ENCODE results near the gene C1orf216. TPM values are rescaled to one million over a fixed set of nuclear protein-coding genes. Genes with fewer than 3 reads are reported as not detected.

The C1orf216 gene
- total RNA-seq, 4 donors from 2014 or later: 6.4 to 14.8 (median 12.5) TPM

GRCh38 chr1:35715568-35716002 is 3.1 kb downstream of the C1orf216 start:
- TF ChIP-seq CTCF (IDR thresholded peaks at IDR 0.05; ENCODE audit: low read depth): no peak

GRCh38 chr1:35714921-35715567 is 3.6 kb downstream of the C1orf216 start:
- no peak for TF ChIP-seq CTCF (IDR thresholded peaks at IDR 0.05; ENCODE audit: low read depth)

GRCh38 chr1:35708952-35709351 is 9.7 kb downstream of the C1orf216 start:
- no peak for TF ChIP-seq CTCF (IDR thresholded peaks at IDR 0.05; ENCODE audit: low read depth)

GRCh38 chr1:35708441-35708921 is 10.2 kb downstream of the C1orf216 start:
- no peak for TF ChIP-seq CTCF (IDR thresholded peaks at IDR 0.05; ENCODE audit: low read depth)

- TF ChIP-seq CTCF (IDR thresholded peaks at IDR 0.05; ENCODE audit: low read depth): no peak
These were observed 10.9 kb downstream of the C1orf216 start for GRCh38 chr1:35707601-35708440.

- TF ChIP-seq CTCF (IDR thresholded peaks at IDR 0.05; ENCODE audit: low read depth): no peak
These were observed 11.7 kb downstream of the C1orf216 start for GRCh38 chr1:35706846-35707600.

- no peak for TF ChIP-seq CTCF (IDR thresholded peaks at IDR 0.05; ENCODE audit: low read depth)
These were observed 16.2 kb downstream of the C1orf216 start for GRCh38 chr1:35702508-35702907.

All from subcutaneous adipose tissue (tissue), 4 donors.